Colonic mucosa (tissue), 4 donors: ENCODE measurements around the gene SARDH. TPM values are rescaled to one million over a fixed set of nuclear protein-coding genes. Genes with fewer than 3 reads are reported as not detected.

Experiments
- DNase-seq: peaks from one replicate; pipeline ENCODE4 v3.0.0-alpha.2; 2020
- H3K27ac ChIP-seq: fragments of 200-600 bp; one replicate; pipeline ENCODE4 v1.8.0; 2021
- H3K27me3 ChIP-seq: fragments of 200-600 bp; one replicate; pipeline ENCODE4 v1.8.0; 2021
- H3K36me3 ChIP-seq: fragments of 200-600 bp; one replicate; pipeline ENCODE4 v1.8.0; 2021
- H3K4me1 ChIP-seq: fragments of 200-600 bp; one replicate; pipeline ENCODE4 v1.8.0; 2021; ENCODE audit warnings: mild to moderate bottlenecking
- H3K4me3 ChIP-seq: fragments of 200-600 bp; one replicate; pipeline ENCODE4 v1.8.0; 2021
- H3K9ac ChIP-seq, 2 donors: one replicate each; pipeline ENCODE4 v1.7.0; 2013; ENCODE audit warnings: control low read depth in 2 of 2, low read depth in 2 of 2, low read length in 2 of 2
- H3K9me3 ChIP-seq: fragments of 200-600 bp; one replicate; pipeline ENCODE4 v1.8.0; 2021
- CTCF ChIP-seq: fragments of 200-600 bp; IDR thresholded peaks from one replicate; pipeline ENCODE4 v1.8.0; 2022; ENCODE audit warnings: antibody characterized with exemption, mild to moderate bottlenecking
- intact Hi-C: fragments of 100-400 bp; cut with DNase I; formaldehyde crosslinking; loops from one replicate; pipeline ENCODE4 v1.14.1; 2022
- total RNA-seq, 2 donors: library from RNA; stranded (reverse); fragmentation: NEBNext Ultra II Directional in 1 of 2; extraction: Animal tissue kit (Norgen Biotek cat#: 25700) in 1 of 2; gene quantifications; one replicate each; pipeline ENCODE4 v1.2.1, GENCODE V29; 2021
- donor health status: healthy.
- donor health status: DM: no; HTN: no; CAD: no.
- donor health status: DM: no; HTN: no; CAD: no.

The SARDH gene
- total RNA-seq, 2 donors from 2014 or later = 0.66 to 1.3 TPM

GRCh38 chr9:133701321-133701980 lies 36.7 kb downstream of the SARDH start:
- intact Hi-C loops = no loop called here
- H3K4me3 ChIP-seq = no peak overlapping the region
- DNase-seq = no peak

GRCh38 chr9:133700819-133701320 lies 37.3 kb downstream of the SARDH start:
- Histone ChIP-seq H3K9ac (no peak overlapping the region), H3K27me3 (peaks cover 9% of the 10 kb centered on the region), H3K4me3 (no peak overlapping the region), H3K36me3 (no peaks in the 10 kb centered on the region), H3K9me3 (no peaks in the 10 kb centered on the region), H3K4me1 (no peaks in the 10 kb centered on the region), H3K27ac (no peak overlapping the region)
- no peak for DNase-seq
- TF ChIP-seq CTCF = no peak
- intact Hi-C loops = no loop called here

More at GRCh38 chr9:133701321-133701980, 36.7 kb downstream of the SARDH start:
- peak overlapping the region in 1 of 2 donors; percentile 35 for H3K9ac ChIP-seq
- no peaks in the 10 kb centered on the region for H3K4me1 ChIP-seq
- no peaks in the 10 kb centered on the region for H3K9me3 ChIP-seq
- TF ChIP-seq CTCF = no peak
- no peak overlapping the region for H3K27ac ChIP-seq
- peaks cover 9% of the 10 kb centered on the region for H3K27me3 ChIP-seq
- H3K36me3 ChIP-seq = no peaks in the 10 kb centered on the region

GRCh38 chr9:133699546-133699945 lies 38.6 kb downstream of the SARDH start:
- TF ChIP-seq CTCF = no peak
- no peak for DNase-seq
- H3K9me3 ChIP-seq = no peaks in the 10 kb centered on the region
- H3K4me1 ChIP-seq = no peaks in the 10 kb centered on the region
- no peak overlapping the region for H3K27ac ChIP-seq
- H3K27me3 ChIP-seq = peaks cover 9% of the 10 kb centered on the region
- no peaks in the 10 kb centered on the region for H3K36me3 ChIP-seq
- H3K4me3 ChIP-seq = no peak overlapping the region
- intact Hi-C loops = no loop called here
- H3K9ac ChIP-seq = no peak overlapping the region

- Histone ChIP-seq H3K27me3 (no peaks in the 10 kb centered on the region), H3K4me1 (no peaks in the 10 kb centered on the region), H3K9ac (no peak overlapping the region), H3K9me3 (no peaks in the 10 kb centered on the region), H3K36me3 (no peaks in the 10 kb centered on the region), H3K27ac (no peak overlapping the region), H3K4me3 (no peak overlapping the region)
- intact Hi-C loops = no loop called here
- DNase-seq = no peak
- TF ChIP-seq CTCF = no peak
Observed at GRCh38 chr9:133696071-133696472, 42.1 kb downstream of the SARDH start.

GRCh38 chr9:133694686-133695085 lies 43.5 kb downstream of the SARDH start:
- intact Hi-C loops = no loop called here

More at GRCh38 chr9:133694686-133695085, 43.5 kb downstream of the SARDH start:
- DNase-seq = no peak
- no peaks in the 10 kb centered on the region for H3K4me1 ChIP-seq
- H3K9me3 ChIP-seq = no peaks in the 10 kb centered on the region
- no peak overlapping the region for H3K4me3 ChIP-seq
- no peak overlapping the region for H3K27ac ChIP-seq
- no peak for TF ChIP-seq CTCF
- no peaks in the 10 kb centered on the region for H3K27me3 ChIP-seq
- no peak overlapping the region for H3K9ac ChIP-seq
- H3K36me3 ChIP-seq = no peaks in the 10 kb centered on the region
